Activated T-cell treated with anti-CD3 and anti-CD28 coated beads, Interleukin-2, amount 50 U/mL, for 1 hour (primary cell): ENCODE results near the gene B3GNT7.
"Not testable (repeated sequence)": the region's sequence is repeated elsewhere in the genome, so short reads cannot be mapped to it uniquely, and the experiment has no call there.

Source experiments
- DNase-seq: peaks from one replicate; pipeline ENCODE4 v3.0.0-alpha.2; 2020

Gene B3GNT7

DNA sequence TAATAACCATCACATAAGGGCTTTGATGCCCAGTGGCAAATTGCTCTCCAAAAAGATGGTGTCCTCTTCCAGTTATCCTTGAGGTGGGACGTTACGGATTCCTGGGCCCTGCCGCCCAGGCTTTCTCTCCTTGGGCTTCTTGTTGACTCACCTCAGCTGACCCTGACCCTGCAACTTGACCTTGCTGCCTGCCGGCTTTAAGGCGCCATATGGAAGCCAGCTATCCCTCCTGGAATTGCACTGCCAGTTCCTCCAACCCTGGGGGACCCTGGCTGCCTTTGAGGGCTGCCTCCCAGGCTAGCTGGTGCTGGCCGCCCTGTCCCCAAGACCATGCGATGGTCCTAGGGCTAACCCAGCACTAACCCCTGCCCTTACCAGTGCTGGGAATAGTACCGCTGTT is 28.3 kb upstream of the B3GNT7 start:
- DNase-seq: no peak

DNA sequence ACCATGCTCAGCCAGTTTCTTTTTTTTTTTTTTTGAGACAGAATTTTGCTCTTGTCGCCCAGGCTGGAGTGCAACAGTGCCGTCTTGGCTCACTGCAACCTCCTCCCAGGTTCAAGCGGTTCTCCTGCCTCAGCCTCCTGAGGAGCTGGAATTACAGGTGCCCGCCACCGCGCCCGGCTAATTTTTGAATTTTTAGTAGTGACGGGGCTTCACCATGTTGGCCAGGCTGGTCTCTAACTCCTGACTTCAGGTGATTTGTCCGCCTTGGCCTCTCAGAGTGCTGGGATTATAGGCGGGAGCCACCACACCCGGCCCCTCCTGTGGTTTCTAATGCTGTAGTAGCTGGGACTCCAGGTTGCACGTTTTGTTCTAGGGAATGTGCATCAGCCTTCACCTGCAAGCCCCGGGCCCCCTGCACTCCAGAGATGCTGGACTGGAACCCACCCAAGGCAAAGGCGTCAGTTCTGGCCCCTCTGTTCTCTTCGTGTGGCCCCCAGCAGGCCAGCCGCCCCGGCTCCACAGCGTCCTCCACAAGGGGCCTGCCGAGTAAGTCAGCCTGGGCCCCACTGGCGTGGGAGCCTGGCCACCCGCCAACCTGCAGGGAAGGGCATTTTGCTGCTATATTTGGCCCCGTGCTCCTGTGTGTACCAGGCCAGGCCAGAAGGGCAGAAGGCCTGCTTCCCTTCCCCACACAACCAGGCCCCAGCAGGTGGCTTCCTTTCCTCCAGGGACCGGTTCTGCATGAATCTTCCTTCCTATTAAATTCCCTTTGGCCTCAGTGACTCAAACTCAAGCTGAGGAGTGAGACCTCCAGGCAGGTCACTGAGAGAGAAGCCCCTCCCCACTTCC is 25.7 kb upstream of the B3GNT7 start:
- no peak for DNase-seq

GRCh38 chr2:231370429-231370748 is 25.1 kb upstream of the B3GNT7 start:
- DNase-seq: no peak

DNA sequence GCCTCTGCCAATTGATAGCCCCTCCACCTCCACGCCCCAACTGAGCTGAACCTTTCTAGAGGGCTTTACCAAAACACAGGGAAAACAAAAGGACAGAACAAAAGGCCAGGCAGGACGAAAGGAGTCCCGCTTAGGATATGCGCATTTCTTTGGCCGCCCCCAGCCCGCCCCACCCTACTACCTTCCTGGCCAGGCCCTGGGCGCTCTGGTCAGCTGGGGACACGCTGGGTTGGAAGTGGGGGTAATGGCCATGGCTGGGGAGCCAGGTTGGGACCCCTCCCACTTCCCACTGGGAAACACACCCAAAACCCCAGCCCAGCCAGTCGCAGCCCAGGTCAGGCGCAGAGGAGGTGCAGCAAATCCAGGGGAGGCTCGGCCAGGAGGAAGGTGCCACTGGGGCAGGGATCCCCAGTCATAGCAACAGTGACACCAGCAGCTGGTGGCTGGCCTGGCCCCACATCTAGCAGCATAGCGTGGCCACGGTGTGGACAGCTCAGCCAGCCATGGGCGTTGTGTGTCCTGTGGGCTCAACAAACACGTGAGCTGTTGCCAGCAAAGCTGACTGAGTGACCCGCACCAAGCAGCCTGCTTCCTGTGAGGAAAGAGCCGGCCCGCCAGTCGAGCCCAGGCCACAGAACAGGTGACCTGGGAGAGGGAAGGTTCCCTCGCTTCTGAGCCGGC is 24.6 kb upstream of the B3GNT7 start:
- no peak for DNase-seq

DNA sequence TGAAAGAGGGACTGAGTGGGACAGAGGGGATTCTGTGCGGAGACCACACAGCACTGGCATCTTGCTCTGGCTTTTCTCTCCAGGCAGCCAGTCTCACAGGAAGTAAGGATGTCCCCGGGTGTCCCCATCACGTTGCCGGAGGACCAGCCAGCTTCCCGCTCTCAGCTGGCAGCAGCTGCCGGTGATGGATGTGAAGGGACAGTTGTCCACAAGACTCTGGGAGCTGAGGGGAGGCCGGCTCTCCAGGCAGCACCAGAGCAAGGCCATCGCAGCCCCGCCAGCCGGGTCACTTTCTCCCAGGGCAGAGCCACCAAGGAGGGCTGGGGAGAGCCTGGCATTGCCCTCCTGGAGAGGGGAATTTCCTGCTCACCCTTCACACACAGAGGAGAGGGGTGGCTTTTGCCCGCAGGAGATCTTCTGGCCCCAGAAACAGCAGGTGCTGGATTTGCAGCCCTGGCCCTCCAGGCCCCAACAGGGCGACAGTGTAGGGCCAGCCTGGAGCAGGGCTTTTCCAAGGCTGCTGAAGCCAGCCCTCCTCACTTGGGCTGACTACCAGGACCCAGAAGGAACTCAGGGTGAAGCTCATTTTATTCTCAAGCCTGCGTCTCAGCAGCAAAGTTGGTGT is 24.0 kb upstream of the B3GNT7 start:
- no peak for DNase-seq

- DNase-seq: no peak
These were observed 23.2 kb upstream of the B3GNT7 start for GRCh38 chr2:231372326-231372725.

DNA sequence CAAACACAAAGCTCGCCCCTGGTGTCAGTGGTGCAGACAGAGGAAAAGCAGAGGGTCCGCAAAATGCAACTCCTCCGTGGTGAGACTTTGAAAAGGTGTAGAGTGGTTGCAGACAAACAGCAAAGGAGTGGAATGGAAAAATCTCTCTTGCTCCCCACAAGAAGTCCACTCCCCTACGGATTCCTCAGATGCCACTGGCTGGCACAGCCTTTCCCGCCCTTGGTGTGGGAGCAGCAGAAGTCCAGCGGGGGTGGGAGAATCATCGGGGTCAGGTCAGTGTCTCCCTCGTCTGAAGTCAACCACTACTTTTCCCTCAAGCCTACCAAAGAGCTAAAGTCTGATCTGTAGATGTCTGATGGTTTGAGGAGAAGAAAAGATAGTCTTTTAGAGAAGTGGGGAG is 22.3 kb upstream of the B3GNT7 start:
- DNase-seq: no peak

- DNase-seq: no peak
These were observed 21.6 kb upstream of the B3GNT7 start for GRCh38 chr2:231373786-231374349.

DNA sequence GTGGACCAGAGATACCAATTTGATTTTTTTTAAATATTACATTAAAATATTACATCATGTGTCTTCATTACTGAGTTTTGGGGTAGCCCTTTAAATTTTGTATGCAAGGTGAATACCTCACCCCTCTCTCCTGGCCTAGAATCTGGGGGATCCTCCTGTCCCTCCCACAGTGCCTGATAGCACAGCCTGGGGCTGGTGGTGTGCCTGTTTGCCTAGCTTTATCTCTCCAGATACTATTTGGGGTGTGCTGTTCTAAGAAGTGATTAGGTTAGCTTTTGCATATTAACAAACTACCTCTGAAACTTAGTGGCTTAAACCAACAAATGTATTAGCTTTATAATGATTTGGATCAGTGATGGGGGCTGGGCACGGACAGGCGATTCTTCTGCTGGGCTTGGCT is 20.7 kb upstream of the B3GNT7 start:
- no peak for DNase-seq

GRCh38 chr2:231375994-231376615 is 19.4 kb upstream of the B3GNT7 start:
- DNase-seq: not testable (repeated sequence)

DNA sequence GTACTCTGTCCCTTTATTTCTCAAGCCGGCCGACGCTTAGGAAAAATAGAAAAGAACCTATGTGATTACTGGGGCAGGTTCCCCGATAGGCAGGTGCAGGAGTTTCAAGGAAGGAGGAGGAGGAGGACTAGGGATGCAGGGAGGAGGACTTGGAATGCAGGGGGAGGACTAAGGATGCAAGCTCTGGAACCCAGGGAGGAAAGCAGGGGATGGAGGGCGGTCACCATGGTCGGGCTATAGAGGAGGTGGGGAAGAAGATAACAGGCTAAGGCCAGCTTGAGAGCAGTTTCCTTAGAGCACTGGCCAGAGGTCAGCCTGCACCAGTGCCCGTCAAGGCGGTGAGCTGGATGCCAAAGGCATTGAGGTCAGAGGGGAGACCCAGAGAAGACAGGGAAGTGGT is 18.7 kb upstream of the B3GNT7 start:
- no peak for DNase-seq

DNA sequence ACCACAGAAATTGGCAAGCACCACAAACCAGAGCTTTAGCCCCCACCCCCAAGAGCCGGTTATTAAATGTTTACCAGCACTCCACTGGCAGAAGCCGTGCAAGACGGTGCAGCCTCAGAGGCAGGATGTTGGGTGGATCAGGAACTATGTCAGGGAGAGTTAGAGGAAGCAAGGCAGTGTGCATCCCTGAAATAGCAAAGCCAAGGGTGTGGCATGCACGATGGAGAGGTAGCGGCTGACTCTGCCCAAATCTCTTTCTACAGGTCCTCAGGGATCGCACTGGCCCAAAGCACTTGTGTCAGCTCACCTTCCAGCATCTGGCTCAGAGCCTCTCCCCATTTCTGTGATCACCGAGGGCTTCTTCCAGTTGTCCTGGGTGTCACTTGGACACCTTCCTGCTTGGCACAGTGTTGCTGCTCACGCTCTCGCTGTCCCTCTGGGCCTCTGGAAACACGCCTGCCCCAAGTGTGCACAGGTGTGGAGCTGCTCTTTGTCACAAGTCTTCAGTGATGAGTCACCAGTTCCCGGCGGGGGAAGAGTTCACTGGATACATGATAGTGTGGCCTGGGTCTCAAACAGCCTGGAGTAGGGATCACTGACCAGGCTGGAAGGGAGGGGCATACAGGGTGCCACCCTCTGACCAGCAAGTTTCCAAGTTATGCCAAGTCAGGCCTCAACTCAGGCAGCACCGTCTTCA is 17.3 kb upstream of the B3GNT7 start:
- DNase-seq: no peak

- no peak for DNase-seq
These were observed 16.0 kb upstream of the B3GNT7 start for GRCh38 chr2:231379266-231380215.

- DNase-seq: no peak
These were observed 15.2 kb upstream of the B3GNT7 start for GRCh38 chr2:231380307-231380706.

DNA sequence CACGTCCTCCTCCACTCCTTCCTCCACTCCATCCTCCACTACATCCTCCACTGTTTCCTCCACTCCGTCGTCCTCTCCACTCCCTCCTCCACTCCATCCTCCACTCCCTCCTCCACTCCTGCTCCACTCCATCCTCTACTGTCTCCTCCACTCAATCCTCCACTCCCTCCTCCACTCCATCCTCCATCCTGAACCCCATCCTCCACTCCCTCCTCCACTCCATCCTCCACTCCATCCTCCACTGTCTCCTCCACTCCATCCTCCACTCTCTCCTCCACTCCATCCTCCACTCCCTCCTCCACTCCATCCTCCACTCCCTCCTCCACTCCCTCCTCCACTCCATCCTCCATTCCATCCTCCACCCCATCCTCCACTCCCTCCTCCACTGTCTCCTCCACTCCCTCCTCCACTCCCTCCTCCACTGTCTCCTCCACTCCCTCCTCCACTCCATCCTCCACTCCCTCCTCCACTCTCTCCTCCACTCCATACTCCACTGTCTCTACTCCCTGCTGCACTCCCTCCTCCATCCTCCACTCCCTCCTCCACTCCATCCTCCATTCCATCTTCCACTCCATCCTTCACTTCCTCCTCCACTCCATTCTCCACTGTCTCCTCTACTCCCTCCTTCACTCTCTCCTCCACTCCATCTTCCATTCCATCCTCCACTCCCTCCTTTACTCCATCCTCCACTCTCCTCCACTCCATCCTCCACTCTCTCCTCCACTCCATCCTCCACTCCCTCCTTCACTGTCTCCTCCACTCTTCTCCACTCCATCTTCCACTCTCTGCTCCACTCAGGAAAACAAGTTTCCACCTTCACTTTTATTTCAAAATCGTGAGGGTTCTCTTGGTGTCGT is 14.3 kb upstream of the B3GNT7 start:
- no peak for DNase-seq

DNA sequence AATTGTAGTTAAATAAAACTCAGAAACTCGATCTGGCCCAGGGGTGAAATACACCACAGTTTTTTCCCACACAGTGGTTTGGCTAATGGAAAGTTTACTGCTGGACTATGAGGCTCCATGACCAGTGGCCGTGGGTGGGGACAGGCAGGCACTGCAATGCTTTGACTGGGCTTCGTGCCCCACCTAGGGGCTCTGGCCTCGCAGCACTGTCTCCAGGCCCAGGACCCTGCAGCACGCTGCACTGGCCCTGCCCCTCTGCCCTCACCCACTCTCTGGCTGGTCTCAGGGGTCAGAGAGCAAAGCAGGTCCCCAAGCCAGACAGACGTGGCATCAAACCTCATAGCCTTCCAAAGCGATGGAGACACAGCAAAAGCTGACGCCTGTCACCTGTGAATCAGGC is 13.4 kb upstream of the B3GNT7 start:
- no peak for DNase-seq

DNA sequence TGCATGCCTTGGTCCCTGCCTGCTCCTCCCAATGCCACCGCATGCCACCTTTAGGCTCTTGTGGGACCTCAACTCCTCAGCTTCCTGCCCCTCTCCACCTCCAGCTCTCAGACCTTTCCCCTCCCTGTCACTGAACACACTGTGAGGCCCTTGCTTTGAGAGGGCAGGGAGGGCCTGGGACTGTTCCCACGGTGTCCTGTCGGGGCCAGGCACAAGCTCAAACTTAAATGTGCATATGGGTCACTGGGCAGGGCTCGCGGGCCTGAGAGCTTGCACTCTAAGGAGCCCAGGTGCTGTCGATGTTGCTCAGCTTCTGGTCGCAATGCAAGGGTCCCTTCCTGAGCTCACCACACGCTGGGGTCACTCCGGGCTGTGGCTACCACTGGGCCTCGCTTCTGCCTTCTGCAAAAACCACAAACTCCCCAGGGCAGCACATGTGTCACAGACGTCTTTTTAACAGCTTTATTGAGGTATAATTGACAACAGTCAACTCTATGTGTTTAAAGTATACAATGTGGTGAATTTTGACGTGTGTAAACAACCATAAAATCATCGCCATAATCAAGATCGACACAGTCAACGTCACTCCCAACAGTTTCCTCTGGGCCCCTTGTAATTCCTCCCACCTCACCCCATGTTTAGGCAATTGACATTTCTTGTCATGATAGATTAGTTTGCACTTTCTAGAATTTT is 11.9 kb upstream of the B3GNT7 start:
- DNase-seq: no peak

DNA sequence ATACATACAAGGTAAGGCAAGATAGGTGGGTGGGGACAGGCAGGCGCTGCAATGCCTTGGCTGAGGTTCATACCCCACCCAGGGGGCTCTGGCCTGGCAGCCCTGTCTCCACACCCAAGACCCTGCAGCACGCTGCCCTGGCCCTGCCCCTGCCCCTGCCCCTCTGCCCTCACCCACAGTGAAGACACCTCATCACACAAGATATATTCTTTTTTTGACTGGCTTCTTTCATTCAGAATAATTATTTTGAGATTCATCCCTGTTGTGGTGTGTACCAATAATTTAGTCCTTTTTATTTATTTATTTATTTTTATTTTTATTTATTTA is 11.4 kb upstream of the B3GNT7 start:
- no peak for DNase-seq

GRCh38 chr2:231384970-231385369 is 10.5 kb upstream of the B3GNT7 start:
- no peak for DNase-seq

- no peak for DNase-seq
These were observed 10.1 kb upstream of the B3GNT7 start for GRCh38 chr2:231385429-231385828.
